IMR-90 (cell line): ENCODE measurements around the gene ZNF436. TPM values are rescaled to one million over a fixed set of nuclear protein-coding genes. Genes with fewer than 3 reads are reported as not detected.

Experiments used
- CHD1 ChIP-seq: IDR thresholded peaks from 2 replicates; pipeline ENCODE4 v1.6.1; 2012; ENCODE audit warnings: low read depth, low read length, improper control_type of control experiment
- MAZ ChIP-seq: IDR thresholded peaks from 2 replicates; pipeline ENCODE4 v1.6.1; 2012; ENCODE audit warnings: low read depth, mild to moderate bottlenecking, low read length, improper control_type of control experiment, moderate library complexity, borderline replicate concordance
- RAD21 ChIP-seq: IDR thresholded peaks from 2 replicates; pipeline ENCODE4 v1.6.1; 2012; ENCODE audit warnings: low read length, improper control_type of control experiment
- RFX5 ChIP-seq: IDR thresholded peaks from 2 replicates; pipeline ENCODE4 v1.8.0; 2012; ENCODE audit warnings: low read depth, mild to moderate bottlenecking, low read length, moderate library complexity
- polyA plus RNA-seq, 3 experiments: library from polyadenylated mRNA; depleted of rRNA; stranded (reverse); fragments of >200 nt; gene quantifications; 2 replicates each; pipeline ENCODE4 v1.2.3, GENCODE V29; 2012; ENCODE audit warnings: low replicate concordance in 1 of 3
- total RNA-seq: library from RNA; depleted of rRNA; stranded (reverse); fragments of >200 nt; gene quantifications from 2 replicates; pipeline ENCODE4 v1.2.3, GENCODE V29; 2012

ZNF436 gene
- total and polyA plus RNA-seq, 2 of the 4 experiments (the other 2 are of a cell fraction), result 5.3 to 14.3 TPM

GRCh38 chr1:23344111-23344986, 25.3 kb downstream of the ZNF436 start, which contains the start of gene HNRNPR (continued):
- TF ChIP-seq CHD1, result 0 out of 2 replicates have a peak, but pooled peaks have one; percentile 20
- peak; percentile 98; the same call in 1 of the 2 replicates for TF ChIP-seq MAZ
- TF ChIP-seq RAD21, result no peak
- no peak for TF ChIP-seq RFX5
